HG03064 (cell line): Measurements from ENCODE around the gene CFB.
"Not testable (repeated sequence)": the region's sequence is repeated elsewhere in the genome, so short reads cannot be mapped to it uniquely, and the experiment has no call there.

Source experiments
- ATAC-seq: cut with Tn5 transposase; IDR thresholded peaks from one replicate; pipeline ENCODE4 v1.9.1; 2021; ENCODE audit warnings: low read depth; ENCODE audit not compliant: unreplicated experiment

CFB gene

DNA sequence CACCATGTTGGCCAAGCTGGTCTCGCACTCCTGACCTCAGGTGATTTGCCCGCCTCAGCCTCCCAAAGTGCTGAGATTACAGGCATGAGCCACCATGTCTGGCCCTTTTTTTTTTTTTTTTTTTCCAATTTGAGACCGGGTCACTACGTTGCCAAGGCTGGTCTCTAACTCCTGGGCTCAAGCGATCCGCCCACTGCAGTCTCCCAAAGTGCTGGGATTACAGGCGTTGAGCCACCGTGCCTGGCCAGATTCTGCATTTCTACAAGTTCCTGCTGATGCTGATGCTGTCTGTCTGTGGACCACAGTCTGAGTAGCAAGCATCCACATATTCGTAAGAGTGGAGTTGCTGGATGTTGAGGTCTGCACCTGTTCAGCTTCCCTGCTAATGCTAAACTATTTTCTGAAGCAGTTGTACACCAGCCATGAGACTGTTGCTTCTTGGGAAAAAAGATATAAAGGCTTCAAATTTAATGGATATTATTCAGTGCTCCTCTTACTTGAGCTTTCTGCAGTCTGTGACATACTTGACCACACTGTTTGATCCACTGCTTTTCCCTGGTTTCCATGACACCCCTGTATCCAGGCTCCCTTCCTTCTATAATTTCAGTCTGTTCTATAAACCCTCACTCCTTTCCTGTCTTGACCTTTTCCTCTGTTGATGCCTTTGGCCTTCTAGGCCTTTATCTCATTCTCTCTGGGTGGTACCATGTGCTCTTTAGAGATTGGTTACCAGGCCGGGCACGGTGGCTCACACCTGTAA, 33.9 kb upstream of the CFB start:
- no peak for ATAC-seq

DNA sequence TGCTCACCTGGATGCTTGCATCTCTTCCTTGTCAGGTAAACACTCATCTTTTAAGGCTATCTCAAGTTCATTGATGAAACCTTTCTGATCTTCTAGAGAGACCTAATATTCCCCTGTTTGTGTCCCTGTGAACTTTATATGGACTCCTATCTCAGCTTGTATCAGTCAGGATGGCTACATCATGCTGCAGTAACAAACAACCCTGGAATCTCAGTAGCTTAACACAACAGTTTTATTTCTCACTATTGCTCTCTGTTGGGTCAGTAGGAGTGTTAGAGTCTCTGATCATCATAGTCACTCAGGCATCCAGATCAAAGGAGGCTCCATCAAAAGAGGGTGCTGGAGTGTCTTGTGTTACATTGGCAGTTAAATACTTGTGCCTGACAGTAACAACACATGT, 30.5 kb upstream of the CFB start:
- no peak for ATAC-seq

DNA sequence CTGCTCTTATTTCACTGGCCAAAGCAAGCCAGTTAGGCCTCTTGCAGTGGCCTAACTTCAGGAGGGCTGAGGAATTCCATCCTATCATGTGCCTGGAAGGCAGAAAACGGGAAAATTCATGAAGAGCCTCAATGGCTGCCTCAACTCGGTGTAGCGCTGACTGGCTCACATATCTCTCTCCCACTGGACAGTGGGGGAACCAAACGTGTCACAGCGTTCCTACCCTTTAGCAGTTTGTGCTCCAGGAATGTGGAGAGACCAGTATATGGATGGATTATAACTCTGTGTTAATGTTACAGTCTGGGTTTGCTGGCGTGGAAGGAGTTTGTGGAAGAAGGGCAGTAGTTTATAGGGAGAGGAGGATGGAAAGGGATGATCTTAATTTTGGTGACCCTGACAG, 30.1 kb upstream of the CFB start:
- no peak for ATAC-seq

DNA sequence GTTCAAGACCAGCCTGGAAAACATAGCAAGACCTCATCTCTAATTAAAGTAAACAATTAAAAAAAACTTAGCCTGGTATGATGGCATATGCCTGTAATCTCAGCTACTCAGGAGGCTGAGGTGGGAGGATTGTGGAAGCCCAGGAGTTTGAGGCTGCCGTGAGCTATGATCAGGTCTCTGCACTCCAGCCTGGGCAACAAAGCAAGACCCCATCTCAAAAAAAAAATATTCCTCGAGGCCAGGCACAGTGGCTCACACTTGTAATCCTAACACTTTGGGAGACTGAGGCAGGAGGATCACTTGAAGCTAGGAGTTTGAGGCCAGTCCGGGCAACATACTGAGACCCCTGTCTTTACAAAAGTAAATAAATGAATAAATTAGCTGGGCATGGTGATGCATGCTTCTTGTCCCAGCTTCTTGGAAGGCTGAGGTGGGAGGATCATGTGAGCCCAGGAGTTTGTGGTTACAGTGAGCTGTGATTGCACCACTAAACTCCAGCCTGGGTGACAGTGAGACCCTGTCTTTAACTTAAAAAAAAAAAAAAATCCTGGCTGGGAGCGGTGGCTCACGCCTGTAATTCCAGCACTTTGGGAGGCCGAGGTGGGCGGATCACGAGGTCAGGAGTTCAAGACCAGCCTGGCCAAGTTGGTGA, 27.7 kb upstream of the CFB start:
- ATAC-seq, result no peak

DNA sequence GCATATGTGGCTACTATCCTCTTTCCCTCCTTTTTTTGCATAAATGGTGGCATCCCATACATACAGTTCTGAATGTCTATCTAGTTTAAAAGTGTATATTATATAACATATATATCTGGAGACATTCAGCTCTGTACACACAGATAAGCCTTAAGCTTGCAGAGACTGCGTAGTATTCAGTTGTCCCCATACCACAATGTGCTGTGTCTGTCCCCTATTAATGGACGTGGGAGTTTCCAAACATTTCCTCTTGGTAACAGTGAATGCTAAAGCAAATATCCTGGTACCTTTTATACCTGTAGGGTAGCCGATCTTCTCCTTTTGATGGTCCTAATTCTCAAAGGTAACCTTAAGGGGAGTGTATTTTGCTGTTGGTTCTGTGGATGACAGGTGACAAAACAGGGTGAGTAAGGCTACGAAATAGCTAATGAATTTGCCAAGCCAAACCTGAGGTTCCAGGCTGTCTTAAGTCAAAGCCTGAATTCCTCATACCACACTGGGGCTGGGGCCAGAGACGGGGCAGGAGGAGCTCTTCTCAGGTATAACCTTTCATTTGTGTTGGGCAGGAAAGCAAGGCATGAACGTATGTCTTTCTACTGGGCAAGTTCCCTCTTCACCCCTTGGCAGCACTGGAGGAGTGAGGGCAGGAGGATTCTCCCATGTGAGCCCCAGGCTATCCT, 26.1 kb upstream of the CFB start:
- no peak for ATAC-seq

DNA sequence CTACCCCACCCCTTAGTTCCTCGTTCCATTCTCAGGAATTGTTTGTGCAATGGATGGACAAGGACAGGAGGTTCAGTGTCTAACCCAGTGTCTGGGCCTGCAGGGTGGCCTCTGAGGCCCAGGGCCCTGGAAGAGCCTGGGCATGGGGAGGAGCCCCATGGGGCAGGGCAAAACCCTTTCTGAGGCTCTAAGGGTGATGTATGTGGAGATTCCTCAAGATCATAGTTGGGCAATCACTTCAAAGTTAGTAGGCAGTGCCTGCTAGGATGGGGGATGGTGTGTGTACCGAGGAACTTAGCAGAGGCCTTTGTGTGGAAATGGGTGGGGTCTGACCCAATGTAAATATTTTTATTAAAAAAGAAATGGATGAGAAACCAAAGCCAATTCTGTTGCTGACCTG, 25.1 kb upstream of the CFB start:
- ATAC-seq, result no peak

DNA sequence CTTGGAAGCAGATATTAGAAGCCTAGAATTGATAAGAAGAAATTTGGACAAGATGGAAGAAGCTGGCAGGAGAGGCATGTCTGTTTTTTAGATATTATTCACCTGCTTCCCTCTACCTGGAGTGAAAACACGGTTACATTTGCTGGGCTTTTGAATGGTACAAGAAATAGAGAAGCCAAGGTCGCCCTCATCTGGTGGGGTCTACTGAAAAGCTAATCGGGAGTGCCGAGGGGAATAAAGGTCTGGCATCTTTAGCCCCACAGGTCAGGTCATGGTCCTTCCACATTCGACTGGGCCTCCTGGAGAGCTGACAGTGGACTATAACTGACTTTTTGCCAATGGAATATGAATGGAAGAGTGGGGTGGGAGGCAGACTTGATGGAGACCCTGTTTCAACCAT, 23.0 kb upstream of the CFB start:
- ATAC-seq, result no peak

DNA sequence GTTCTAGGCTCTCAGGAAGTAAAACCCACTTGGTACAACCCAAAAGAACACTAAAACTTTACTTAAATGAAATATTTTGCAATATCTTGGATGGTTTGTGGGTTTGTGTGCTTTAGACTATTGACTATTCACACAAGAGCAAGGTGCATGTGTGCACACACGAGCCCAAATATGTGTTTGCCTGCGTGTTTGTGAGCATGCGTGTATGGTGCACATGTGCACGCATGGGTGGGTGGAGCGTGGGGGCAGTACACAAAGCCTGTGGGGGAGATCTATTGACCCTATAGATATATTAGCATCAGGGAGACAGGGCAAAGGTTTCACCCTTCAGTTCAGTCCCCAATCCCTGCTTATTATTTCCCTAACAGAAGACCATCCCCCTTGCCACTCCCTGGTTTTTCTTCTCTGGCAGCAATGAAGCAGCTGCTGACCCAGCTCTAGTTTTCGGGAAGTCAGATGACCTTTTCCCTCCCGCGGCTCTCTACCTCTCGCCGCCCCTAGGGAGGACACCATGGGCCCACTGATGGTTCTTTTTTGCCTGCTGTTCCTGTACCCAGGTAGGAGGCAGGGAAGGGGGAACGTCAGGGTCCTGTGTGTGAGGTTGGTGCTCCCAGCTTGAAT, 18.5 kb upstream of the CFB start, which contains the start of gene C2:
TSS of gene C2 (plus strand) at position 476 of the 621 bp plus-strand sequence. CDS start at position 512, 36 bp downstream.
- no peak for ATAC-seq

DNA sequence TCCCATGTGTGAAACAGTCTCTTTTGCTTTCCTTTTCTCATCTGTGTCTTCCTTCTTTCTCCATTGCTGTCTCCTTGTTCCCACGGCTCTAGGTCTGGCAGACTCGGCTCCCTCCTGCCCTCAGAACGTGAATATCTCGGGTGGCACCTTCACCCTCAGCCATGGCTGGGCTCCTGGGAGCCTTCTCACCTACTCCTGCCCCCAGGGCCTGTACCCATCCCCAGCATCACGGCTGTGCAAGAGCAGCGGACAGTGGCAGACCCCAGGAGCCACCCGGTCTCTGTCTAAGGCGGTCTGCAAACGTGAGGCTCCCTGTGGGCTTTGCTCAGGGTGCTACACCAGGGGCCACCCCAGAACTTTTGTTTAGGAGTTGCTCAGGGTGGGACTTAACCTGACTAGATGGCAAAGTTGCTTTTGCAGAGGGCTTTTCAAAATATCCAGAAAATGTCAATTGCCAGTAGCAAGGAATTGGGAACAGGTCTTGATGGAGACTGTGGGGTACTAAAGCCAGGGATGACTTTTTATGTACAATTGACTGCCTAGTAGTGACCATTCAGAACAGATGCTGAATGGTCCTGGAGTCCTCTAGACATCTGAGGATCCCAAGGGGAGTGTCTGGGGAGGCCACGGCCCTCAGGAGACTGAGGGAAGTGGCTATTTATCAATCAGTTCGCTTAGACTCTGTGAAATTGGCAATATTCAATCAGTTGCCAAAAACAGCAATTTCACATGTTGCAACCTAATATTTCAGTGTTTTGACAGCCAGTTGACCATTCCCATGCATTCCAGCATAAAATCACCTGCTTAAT, 17.8 kb upstream of the CFB start:
- no peak for ATAC-seq

DNA sequence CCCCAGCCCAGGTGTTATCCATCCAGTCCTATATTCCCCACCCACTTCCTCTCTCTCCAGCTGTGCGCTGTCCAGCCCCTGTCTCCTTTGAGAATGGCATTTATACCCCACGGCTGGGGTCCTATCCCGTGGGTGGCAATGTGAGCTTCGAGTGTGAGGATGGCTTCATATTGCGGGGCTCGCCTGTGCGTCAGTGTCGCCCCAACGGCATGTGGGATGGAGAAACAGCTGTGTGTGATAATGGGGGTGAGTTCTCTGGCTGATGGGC, 17.3 kb upstream of the CFB start:
- no peak for ATAC-seq

DNA sequence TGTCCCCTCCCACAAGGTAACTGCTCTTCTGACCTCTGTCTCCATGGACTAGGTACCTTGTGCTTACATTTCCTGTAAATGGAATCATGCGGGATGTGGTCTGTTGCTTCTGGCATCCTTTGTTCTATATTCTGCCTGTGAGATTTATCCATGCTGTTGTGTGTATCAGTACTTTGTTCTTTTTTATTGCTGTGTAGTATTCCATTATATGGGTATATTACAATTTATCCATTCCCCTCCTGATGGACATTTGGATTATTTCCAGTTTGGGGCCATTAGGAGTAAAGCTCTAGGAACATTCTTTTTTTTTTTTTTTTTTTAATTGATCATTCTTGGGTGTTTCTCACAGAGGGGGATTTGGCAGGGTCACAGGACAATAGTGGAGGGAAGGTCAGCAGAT, 14.9 kb upstream of the CFB start:
- no peak for ATAC-seq

DNA sequence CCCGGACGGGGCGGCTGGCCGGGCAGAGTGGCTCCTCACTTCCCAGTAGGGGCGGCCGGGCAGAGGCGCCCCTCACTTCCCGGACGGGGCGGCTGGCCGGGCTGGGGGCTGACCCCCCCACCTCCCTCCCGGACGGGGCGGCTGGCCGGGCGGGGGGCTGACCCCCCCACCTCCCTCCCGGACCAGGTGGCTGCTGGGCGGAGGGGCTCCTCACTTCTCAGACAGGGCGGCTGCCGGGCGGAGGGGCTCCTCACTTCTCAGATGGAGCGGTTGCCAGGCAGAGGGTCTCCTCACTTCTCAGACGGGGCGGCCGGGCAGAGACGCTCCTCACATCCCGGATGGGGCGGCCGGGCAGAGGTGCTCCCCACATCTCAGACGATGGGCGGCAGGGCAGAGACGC, 13.8 kb upstream of the CFB start:
- not testable (repeated sequence) for ATAC-seq

DNA sequence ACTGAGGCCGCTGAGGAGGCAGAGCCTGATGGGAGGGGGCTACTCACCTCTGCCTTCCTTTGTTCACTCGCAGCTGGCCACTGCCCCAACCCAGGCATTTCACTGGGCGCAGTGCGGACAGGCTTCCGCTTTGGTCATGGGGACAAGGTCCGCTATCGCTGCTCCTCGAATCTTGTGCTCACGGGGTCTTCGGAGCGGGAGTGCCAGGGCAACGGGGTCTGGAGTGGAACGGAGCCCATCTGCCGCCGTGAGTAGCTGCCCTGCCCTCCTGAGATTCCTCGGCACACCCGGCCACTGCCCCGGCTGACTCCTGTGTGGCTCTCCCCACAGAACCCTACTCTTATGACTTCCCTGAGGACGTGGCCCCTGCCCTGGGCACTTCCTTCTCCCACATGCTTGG, 12.4 kb upstream of the CFB start:
- ATAC-seq, result no peak

DNA sequence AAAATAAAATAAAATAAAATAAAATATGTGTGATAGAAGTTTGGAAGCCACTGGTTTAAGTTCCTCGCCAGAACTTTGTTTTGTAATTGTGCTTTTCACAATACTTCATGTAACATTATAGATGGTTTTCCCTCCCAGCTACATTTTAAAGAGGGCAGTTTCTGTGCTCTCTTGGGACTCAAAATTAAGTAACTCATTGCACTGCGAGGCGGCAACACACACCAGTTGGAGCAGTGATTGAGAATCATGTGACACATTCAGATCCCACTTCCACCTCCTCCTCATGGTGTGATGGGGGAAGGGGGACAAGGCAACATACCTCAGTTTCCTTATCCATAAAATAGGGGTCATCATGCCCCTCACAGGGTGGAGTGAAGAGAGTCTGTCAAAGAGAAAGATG, 10.9 kb upstream of the CFB start:
- no peak for ATAC-seq

DNA sequence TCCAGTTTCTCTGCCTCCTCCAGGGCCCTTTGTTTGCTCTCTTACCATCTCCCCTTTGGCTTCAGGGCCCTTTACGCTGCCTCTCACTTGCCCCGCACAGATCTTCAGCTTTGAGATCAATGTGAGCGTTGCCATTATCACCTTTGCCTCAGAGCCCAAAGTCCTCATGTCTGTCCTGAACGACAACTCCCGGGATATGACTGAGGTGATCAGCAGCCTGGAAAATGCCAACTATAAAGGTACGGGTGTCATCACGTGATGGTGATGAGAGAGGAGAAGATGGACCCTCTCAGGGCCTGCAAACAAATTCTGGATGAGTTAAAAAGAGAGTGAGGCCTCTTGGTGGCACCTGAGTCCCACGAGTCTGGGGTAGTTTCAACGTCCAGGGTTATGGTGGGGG, 10.1 kb upstream of the CFB start:
- no peak for ATAC-seq

DNA sequence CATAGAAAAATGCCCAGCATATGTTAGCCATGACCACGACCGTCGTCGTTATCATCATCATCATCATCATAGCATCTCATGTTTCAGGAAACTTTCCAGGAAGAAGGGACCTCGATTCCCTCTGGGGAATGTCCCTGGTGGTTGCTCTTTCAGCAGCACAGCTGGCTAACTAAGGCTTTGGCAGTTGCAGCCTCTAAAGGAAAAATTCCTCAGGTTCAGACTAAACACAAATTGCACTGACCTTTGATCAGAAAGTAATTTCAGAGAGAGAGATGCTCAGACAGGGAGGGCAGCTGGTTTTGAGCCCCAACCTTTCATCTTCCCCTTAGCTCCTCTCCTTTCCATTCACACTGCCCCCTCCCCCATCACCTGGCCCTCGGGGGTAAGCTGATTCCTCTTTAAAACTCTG, 5.6 kb upstream of the CFB start:
- ATAC-seq, result no peak

DNA sequence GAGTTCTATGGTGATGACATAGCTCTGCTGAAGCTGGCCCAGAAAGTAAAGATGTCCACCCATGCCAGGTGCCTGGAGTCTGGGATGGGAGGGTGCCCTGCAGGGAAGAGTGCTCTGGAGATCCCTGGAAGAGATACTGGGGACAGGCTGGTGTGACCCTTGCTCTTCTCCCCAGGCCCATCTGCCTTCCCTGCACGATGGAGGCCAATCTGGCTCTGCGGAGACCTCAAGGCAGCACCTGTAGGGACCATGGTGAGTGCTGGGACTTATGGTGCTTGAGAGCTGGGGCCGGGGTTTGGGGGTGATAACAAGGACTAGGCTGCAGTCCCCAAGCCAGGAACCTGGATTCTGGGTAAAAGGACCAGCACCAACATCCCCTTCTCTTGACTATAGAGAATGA, 2.2 kb upstream of the CFB start:
- ATAC-seq, result no peak

DNA sequence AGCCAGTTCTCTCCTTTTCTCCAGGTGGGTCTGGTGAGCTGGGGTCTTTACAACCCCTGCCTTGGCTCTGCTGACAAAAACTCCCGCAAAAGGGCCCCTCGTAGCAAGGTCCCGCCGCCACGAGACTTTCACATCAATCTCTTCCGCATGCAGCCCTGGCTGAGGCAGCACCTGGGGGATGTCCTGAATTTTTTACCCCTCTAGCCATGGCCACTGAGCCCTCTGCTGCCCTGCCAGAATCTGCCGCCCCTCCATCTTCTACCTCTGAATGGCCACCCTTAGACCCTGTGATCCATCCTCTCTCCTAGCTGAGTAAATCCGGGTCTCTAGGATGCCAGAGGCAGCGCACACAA, 765 bp upstream of the CFB start:
- no peak for ATAC-seq

DNA sequence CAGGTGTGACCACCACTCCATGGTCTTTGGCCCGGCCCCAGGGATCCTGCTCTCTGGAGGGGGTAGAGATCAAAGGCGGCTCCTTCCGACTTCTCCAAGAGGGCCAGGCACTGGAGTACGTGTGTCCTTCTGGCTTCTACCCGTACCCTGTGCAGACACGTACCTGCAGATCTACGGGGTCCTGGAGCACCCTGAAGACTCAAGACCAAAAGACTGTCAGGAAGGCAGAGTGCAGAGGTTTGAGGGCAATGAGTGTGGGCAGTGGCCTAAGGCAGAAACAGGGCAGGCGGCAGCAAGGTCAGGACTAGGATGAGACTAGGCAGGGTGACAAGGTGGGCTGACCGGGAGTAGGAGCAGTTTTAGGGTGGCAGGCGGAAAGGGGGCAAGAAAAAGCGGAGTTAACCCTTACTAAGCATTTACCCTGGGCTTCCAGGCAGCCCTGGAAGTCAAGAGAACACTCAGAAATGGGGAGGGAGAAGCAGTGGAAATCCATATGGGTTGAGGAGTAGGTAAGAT, 533 bp downstream of the CFB start:
- no peak for ATAC-seq

DNA sequence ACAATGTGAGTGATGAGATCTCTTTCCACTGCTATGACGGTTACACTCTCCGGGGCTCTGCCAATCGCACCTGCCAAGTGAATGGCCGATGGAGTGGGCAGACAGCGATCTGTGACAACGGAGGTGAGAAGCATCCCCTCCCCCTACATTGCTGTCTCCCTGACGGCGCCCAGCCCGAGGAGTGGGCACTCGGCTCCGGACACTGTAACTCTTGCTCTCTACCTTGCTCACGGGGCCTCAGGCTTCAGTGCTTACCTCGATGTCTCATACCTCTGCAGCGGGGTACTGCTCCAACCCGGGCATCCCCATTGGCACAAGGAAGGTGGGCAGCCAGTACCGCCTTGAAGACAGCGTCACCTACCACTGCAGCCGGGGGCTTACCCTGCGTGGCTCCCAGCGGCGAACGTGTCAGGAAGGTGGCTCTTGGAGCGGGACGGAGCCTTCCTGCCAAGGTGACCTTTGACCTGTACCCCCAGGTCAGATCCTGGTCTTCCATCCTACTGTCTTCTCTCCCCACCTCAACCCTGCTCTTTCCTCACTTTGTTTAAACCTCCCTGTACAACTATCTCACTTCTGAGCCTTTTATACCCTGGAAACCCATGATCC, 1.3 kb downstream of the CFB start:
- ATAC-seq, result no peak
